ENCODE results near the gene MACF1.

MACF1 gene

DNA sequence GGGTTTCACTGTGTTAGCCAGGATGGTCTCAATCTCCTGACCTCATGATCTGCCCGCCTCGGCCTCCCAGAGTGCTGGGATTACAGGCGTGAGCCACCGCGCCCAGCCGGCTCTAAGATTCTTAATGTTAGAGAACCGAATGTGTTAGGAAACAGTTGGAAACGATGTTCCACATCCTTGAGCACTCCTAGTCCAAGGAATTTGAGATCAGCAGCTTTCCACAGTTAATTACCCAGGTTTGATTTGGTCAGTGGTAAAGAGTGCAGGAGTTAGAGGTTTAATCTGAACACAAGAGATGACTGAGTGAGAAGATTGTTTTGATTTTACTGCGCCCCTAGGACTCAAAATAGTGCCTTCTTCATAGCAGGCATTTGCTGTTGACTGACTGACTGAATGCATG, 211.1 kb downstream of the MACF1 start:
- DNase-seq: no peak
- Mint-ChIP-seq H3K27ac (no peak overlapping the region), H3K4me3 (no peak overlapping the region), H3K36me3 (peaks cover 51% of the 10 kb centered on the region), H3K9me3 (no peaks in the 10 kb centered on the region), H3K27me3 (no peaks in the 10 kb centered on the region), H3K4me1 (peaks cover 15% of the 10 kb centered on the region)
- CTCF ChIA-PET: no interaction called here

- Mint-ChIP-seq H3K4me1 (peaks cover 7% of the 10 kb centered on the region), H3K36me3 (peaks cover 47% of the 10 kb centered on the region), H3K27ac (no peak overlapping the region), H3K9me3 (no peaks in the 10 kb centered on the region), H3K27me3 (no peaks in the 10 kb centered on the region), H3K4me3 (no peak overlapping the region)
- CTCF ChIA-PET: no interaction called here
- DNase-seq: no peak
Observed at GRCh38 chr1:39416609-39417008, 212.1 kb downstream of the MACF1 start.

DNA sequence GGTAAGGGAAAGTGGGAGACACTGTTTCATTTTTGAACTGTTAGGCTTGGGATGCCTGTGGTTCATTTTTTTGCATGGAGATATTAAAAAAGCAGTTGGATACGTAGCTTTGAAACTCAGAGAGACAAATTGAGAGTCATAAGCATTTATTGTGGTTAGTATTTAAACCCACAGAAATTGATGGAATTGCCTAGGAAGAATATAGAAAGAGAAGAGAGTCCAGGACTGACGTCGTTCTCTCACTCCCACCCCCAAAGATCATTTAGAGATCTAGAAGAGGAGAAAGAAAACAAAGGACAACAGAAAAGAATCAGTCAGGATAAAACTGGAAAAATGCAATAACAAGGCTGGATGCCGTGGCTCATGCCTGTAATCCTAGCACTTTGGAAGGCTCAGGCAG, 213.7 kb downstream of the MACF1 start:
- peaks cover 44% of the 10 kb centered on the region for H3K36me3 Mint-ChIP-seq
- peaks cover 4% of the 10 kb centered on the region for H3K4me1 Mint-ChIP-seq
- H3K27ac Mint-ChIP-seq: no peak overlapping the region
- H3K27me3 Mint-ChIP-seq: no peaks in the 10 kb centered on the region
- no peak for DNase-seq
- H3K9me3 Mint-ChIP-seq: no peaks in the 10 kb centered on the region
- H3K4me3 Mint-ChIP-seq: no peak overlapping the region
- CTCF ChIA-PET: interaction anchor here (0.7 kb wide), 1 partner anchor 146 kb away, joined by 3 read pairs; no protein-coding TSS in a partner anchor

DNA sequence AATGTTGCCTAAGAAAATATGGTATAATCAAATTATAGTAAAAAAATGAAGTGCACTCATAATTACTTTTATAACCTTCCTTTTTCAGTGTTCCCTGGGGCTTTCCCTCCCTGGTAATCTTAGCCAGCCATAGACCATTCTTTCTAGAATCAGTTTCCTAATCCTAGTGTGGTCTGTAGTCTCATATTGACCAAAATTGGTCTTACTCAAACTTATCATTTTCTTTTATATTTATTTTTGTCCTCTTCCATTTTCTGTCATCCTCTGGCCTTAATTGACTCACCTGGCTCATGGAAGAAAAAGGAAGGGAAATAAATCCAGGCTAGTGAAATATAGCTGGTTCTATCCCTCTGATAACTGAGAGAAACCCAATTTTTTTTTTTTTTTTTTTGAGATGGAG, 216.0 kb downstream of the MACF1 start:
- CTCF ChIA-PET: no interaction called here
- no peak overlapping the region for H3K4me3 Mint-ChIP-seq
- no peaks in the 10 kb centered on the region for H3K9me3 Mint-ChIP-seq
- peaks cover 4% of the 10 kb centered on the region for H3K4me1 Mint-ChIP-seq
- H3K27ac Mint-ChIP-seq: no peak overlapping the region
- peaks cover 45% of the 10 kb centered on the region for H3K36me3 Mint-ChIP-seq
- no peaks in the 10 kb centered on the region for H3K27me3 Mint-ChIP-seq
- no peak for DNase-seq

DNA sequence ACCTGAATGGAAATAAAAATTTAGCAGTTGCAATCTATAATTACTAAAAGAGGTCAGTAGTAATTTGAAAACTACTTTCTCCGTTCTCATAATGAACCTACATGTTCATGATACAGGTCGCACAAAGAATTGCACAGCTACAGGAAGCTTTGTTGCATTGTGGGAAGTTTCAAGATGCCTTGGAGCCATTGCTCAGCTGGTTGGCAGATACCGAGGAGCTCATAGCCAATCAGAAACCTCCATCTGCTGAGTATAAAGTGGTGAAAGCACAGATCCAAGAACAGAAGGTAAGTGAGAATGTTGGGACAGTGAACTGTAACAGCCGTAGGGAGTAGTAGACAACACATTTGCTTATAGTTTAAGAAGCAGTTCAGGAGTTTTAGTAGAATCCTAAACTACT, 218.1 kb downstream of the MACF1 start:
- CTCF ChIA-PET: no interaction called here
- no peaks in the 10 kb centered on the region for H3K9me3 Mint-ChIP-seq
- peaks cover 4% of the 10 kb centered on the region for H3K4me1 Mint-ChIP-seq
- peaks cover 59% of the 10 kb centered on the region for H3K36me3 Mint-ChIP-seq
- DNase-seq: no peak
- no peaks in the 10 kb centered on the region for H3K27me3 Mint-ChIP-seq
- no peak overlapping the region for H3K27ac Mint-ChIP-seq
- no peak overlapping the region for H3K4me3 Mint-ChIP-seq

DNA sequence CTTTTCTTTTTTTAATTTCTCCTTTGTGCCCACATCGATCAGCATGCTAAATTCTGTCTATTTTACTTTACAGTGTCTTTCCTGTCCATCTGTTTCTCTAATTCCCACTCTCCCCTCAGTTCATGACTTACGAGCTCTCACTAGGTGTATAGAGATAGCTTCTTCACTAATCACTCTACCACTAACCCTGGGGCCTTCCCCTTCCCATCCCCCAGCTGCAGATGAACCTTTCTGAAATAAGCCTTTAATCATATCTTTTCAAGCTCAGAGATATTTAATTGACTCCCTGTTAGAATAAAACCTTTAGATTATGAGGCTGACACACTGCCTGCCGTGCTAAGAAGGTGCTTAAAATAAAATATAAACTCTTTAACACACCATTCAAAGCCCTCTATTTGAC, 220.7 kb downstream of the MACF1 start:
- Mint-ChIP-seq H3K36me3 (peaks cover 64% of the 10 kb centered on the region), H3K27me3 (no peaks in the 10 kb centered on the region), H3K4me1 (no peaks in the 10 kb centered on the region), H3K27ac (peak overlapping the region; percentile 1), H3K4me3 (no peak overlapping the region), H3K9me3 (no peaks in the 10 kb centered on the region)
- no peak for DNase-seq
- CTCF ChIA-PET: interaction anchor here (0.6 to 1.8 kb wide), 6 partner anchors 14 to 327 kb away, joined by 3 to 8 read pairs (median 4); no protein-coding TSS in a partner anchor

GRCh38 chr1:39425634-39426033, 221.1 kb downstream of the MACF1 start:
- CTCF ChIA-PET: interaction anchor here (0.6 to 1.8 kb wide), 4 partner anchors 15 to 327 kb away, joined by 3 to 8 read pairs (median 4); no protein-coding TSS in a partner anchor
- H3K9me3 Mint-ChIP-seq: no peaks in the 10 kb centered on the region
- H3K36me3 Mint-ChIP-seq: peaks cover 69% of the 10 kb centered on the region
- no peak overlapping the region for H3K4me3 Mint-ChIP-seq
- H3K4me1 Mint-ChIP-seq: no peaks in the 10 kb centered on the region
- H3K27me3 Mint-ChIP-seq: no peaks in the 10 kb centered on the region
- H3K27ac Mint-ChIP-seq: no peak overlapping the region
- no peak for DNase-seq

- Mint-ChIP-seq H3K4me3 (no peak overlapping the region), H3K36me3 (peaks cover 71% of the 10 kb centered on the region), H3K4me1 (no peaks in the 10 kb centered on the region), H3K27me3 (no peaks in the 10 kb centered on the region), H3K27ac (no peak overlapping the region), H3K9me3 (no peaks in the 10 kb centered on the region)
- DNase-seq: no peak
- CTCF ChIA-PET: no interaction called here
Observed at GRCh38 chr1:39426346-39426745, 221.9 kb downstream of the MACF1 start.

GRCh38 chr1:39427374-39427773, 222.9 kb downstream of the MACF1 start:
- DNase-seq: no peak
- no peak overlapping the region for H3K27ac Mint-ChIP-seq
- H3K9me3 Mint-ChIP-seq: no peaks in the 10 kb centered on the region
- no peaks in the 10 kb centered on the region for H3K27me3 Mint-ChIP-seq
- CTCF ChIA-PET: no interaction called here
- H3K4me1 Mint-ChIP-seq: no peaks in the 10 kb centered on the region
- H3K4me3 Mint-ChIP-seq: no peak overlapping the region
- H3K36me3 Mint-ChIP-seq: peaks cover 75% of the 10 kb centered on the region

GRCh38 chr1:39427912-39428311, 223.4 kb downstream of the MACF1 start:
- Mint-ChIP-seq H3K27me3 (no peaks in the 10 kb centered on the region), H3K4me1 (no peaks in the 10 kb centered on the region), H3K27ac (no peak overlapping the region), H3K4me3 (no peak overlapping the region), H3K9me3 (no peaks in the 10 kb centered on the region), H3K36me3 (peaks cover 73% of the 10 kb centered on the region)
- CTCF ChIA-PET: no interaction called here
- DNase-seq: no peak

GRCh38 chr1:39431927-39432326, 227.4 kb downstream of the MACF1 start:
- no peak overlapping the region for H3K4me3 Mint-ChIP-seq
- no peak for DNase-seq
- H3K36me3 Mint-ChIP-seq: peaks cover 76% of the 10 kb centered on the region
- H3K27me3 Mint-ChIP-seq: no peaks in the 10 kb centered on the region
- peak overlapping the region; percentile 6 for H3K27ac Mint-ChIP-seq
- no peaks in the 10 kb centered on the region for H3K9me3 Mint-ChIP-seq
- no peaks in the 10 kb centered on the region for H3K4me1 Mint-ChIP-seq
- CTCF ChIA-PET: no interaction called here

DNA sequence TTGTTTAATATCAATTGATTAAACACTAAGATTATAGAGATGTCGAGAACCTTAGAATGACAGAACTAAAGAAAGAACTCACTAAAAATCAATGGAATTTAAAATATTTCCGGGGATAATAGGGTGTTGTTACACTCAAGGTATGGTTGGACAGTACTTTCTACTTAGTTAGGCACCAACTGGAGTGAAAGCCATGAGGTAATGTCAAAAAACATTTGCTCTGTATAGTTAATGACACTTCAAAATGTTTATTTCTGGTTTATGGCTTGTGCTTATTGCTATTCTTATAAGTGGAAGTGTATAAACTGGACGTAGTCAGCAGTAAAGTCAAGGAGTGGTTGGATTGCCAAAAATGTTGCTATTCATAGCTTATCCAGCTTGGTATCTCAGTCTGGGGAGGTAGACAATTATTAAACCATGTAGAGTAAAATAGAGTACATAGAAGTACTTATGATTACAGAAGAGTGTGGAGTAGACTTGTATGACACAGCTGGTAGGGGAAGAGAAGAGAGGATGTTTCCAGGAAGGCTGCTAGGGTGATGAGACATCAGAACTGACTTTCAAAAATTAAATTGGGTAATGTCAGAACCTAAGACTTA, 230.4 kb downstream of the MACF1 start:
- H3K27me3 Mint-ChIP-seq: no peaks in the 10 kb centered on the region
- peaks cover 64% of the 10 kb centered on the region for H3K36me3 Mint-ChIP-seq
- no peak overlapping the region for H3K27ac Mint-ChIP-seq
- no peaks in the 10 kb centered on the region for H3K4me1 Mint-ChIP-seq
- DNase-seq: no peak
- no peak overlapping the region for H3K4me3 Mint-ChIP-seq
- H3K9me3 Mint-ChIP-seq: no peaks in the 10 kb centered on the region
- CTCF ChIA-PET: no interaction called here

GRCh38 chr1:39435597-39435996, 231.1 kb downstream of the MACF1 start:
- H3K9me3 Mint-ChIP-seq: no peaks in the 10 kb centered on the region
- no peak overlapping the region for H3K4me3 Mint-ChIP-seq
- CTCF ChIA-PET: interaction anchor here (0.6 kb wide), 1 partner anchor 30 kb away, joined by 4 read pairs; no protein-coding TSS in a partner anchor
- no peak overlapping the region for H3K27ac Mint-ChIP-seq
- no peak for DNase-seq
- H3K27me3 Mint-ChIP-seq: no peaks in the 10 kb centered on the region
- peaks cover 62% of the 10 kb centered on the region for H3K36me3 Mint-ChIP-seq
- no peaks in the 10 kb centered on the region for H3K4me1 Mint-ChIP-seq

GRCh38 chr1:39436842-39437241, 232.3 kb downstream of the MACF1 start:
- H3K9me3 Mint-ChIP-seq: no peaks in the 10 kb centered on the region
- no peak overlapping the region for H3K27ac Mint-ChIP-seq
- CTCF ChIA-PET: interaction anchor here (0.7 kb wide), 2 partner anchors 22 to 347 kb away, joined by 3 read pairs; no protein-coding TSS in a partner anchor
- DNase-seq: no peak
- peaks cover 57% of the 10 kb centered on the region for H3K36me3 Mint-ChIP-seq
- H3K4me1 Mint-ChIP-seq: no peaks in the 10 kb centered on the region
- no peaks in the 10 kb centered on the region for H3K27me3 Mint-ChIP-seq
- H3K4me3 Mint-ChIP-seq: no peak overlapping the region

GRCh38 chr1:39438042-39438441, 233.5 kb downstream of the MACF1 start:
- no peaks in the 10 kb centered on the region for H3K27me3 Mint-ChIP-seq
- no peak overlapping the region for H3K4me3 Mint-ChIP-seq
- no peak overlapping the region for H3K27ac Mint-ChIP-seq
- DNase-seq: no peak
- CTCF ChIA-PET: interaction anchor here (1.3 kb wide), 1 partner anchor 28 kb away, joined by 3 read pairs; no protein-coding TSS in a partner anchor
- no peaks in the 10 kb centered on the region for H3K4me1 Mint-ChIP-seq
- peaks cover 61% of the 10 kb centered on the region for H3K36me3 Mint-ChIP-seq
- no peaks in the 10 kb centered on the region for H3K9me3 Mint-ChIP-seq

All from activated naive CD4-positive, alpha-beta T cell treated with anti-CD3 and anti-CD28 coated beads, Interleukin-2, amount 10 ng/mL, durations not matched to agents 7 days and 5 days (primary cell).